Spleen (tissue), 7 donors: ENCODE results near the gene KRTDAP.

Experiments used
- POLR2AphosphoS5 ChIP-seq, 3 donors: sonication (generic); formaldehyde crosslinking; IDR thresholded peaks; one replicate each; pipeline ENCODE4 v1.5.1; 2017; ENCODE audit warnings: antibody characterized with exemption in 3 of 3
- TF ChIP-seq, protein P1 (sequence below), 11 experiments: fragments of 200-600 bp in 7 of 11; fragments of 450-650 bp in 4 of 11; sonication (generic) in 4 of 11; IDR thresholded peaks in 8 of 11; conservative IDR thresholded peaks in 3 of 11; 1 replicate in 7 of 11; 2 replicates in 4 of 11; pipeline versions ENCODE4 v1.4.0 to v1.8.0; 2016 to 2021; ENCODE audit warnings: antibody characterized with exemption in 11 of 11, inconsistent platforms in 4 of 11, mild to moderate bottlenecking in 1 of 11
- donor health status: DM: no; HTN: no; CAD: no; lungs with moderate emphysema.
- donor health status: DM: no; HTN: no; CAD: no.
- donor health status: DM: no; HTN: no; CAD: no.

DNA sequence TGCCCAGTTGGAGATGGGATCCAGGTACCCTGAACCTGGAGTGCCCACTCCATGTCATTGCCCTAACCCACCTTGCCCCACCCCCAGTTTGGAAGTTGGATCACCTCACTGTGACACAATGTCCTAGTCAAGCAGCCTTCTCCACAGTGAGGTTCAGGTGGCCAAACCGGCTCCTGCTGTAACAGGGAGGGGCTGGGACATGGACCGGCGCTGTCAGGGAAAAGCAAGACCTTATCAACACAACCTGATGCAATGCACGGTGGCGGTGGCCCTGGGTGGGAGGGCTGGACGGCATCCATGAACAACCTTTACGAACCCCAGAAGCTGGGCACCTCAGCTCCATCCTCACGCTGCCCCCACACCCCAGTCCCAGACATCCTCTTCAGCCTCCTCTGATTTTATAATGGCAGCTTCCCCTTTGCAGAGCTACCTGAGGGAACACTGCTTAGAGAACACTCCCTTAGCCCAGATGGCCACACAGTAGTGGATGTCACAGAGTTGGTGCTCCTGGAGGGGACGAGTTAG is 1.6 kb upstream of the KRTDAP start:
- TF ChIP-seq, protein P1, sequence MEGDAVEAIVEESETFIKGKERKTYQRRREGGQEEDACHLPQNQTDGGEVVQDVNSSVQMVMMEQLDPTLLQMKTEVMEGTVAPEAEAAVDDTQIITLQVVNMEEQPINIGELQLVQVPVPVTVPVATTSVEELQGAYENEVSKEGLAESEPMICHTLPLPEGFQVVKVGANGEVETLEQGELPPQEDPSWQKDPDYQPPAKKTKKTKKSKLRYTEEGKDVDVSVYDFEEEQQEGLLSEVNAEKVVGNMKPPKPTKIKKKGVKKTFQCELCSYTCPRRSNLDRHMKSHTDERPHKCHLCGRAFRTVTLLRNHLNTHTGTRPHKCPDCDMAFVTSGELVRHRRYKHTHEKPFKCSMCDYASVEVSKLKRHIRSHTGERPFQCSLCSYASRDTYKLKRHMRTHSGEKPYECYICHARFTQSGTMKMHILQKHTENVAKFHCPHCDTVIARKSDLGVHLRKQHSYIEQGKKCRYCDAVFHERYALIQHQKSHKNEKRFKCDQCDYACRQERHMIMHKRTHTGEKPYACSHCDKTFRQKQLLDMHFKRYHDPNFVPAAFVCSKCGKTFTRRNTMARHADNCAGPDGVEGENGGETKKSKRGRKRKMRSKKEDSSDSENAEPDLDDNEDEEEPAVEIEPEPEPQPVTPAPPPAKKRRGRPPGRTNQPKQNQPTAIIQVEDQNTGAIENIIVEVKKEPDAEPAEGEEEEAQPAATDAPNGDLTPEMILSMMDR (IDR thresholded peaks at IDR 0.05 in 8 of 11, conservative IDR thresholded peaks at IDR 0.05 in 3 of 11): no peak
- no peak for TF ChIP-seq POLR2AphosphoS5 (IDR thresholded peaks at IDR 0.05)
